AML-193 (cell line): ENCODE data around the gene S100A2.
"Not testable (repeated sequence)": the region's sequence is repeated elsewhere in the genome, so short reads cannot be mapped to it uniquely, and the experiment has no call there.

Source experiments
- DNase-seq, 2 experiments: peaks; one replicate each; lab custom pipeline; 2025; lab: John Stamatoyannopoulos, UW

S100A2 gene

DNA sequence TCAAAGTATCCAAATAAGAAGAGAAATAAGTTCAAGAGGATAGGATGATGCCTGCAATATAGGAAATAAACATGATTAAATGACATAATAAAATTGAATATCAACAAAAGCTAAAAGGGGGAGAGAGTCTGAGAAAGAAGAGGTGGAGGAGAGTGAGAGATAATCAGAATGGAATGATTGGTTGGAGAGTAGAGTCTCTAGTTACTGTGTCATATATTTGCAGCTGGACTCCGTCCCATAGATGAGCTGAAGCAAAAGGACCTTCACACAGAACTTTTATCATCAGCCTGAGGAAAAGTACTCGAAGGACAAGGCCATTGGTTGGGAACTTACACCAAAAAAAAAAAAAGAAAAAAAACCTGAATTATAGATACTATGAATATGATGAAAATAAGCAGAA is 22.8 kb upstream of the S100A2 start:
- DNase-seq: no peak

DNA sequence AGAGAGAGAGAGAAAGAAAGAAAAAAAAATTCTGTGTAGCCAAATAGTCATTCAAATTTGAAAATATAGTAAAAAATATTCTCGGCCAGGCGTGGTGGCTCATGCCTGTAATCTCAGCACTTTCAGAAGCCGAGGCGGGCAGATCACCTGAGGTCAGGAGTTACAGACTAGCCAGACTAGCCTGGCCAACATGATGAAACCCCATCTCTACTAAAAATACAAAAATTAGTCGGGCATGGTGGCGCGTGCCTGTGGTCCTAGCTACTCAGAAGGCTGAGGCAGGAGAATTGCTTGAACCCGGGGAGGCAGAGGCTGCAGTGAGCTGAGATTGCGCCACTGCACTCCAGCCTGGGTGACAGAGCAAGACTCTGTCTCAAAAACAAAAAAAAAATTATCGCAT is 22.4 kb upstream of the S100A2 start:
- not testable (repeated sequence) for DNase-seq

GRCh38 chr1:153587314-153587713 is 21.7 kb upstream of the S100A2 start:
- no peak for DNase-seq

DNA sequence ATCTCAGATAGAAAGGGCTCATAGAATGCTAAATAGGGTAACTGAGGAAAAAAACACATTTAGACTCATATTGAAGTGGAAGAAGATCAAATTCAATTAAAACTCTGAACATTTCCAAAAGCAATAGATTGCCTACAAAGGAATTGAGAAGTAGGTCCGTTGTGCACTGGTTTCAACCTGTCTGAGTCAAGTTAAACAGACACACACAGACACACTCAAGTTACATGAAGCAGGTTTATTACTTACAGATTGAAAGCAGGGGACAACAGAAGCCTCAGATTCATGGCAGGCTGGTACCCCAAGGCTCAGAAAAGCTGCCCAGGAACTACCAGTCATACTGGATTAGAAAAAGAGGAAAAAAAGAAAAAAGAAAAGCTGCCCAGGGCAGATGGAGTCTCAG is 20.7 kb upstream of the S100A2 start:
- DNase-seq: no peak

- no peak for DNase-seq
These were observed 19.4 kb upstream of the S100A2 start for GRCh38 chr1:153585006-153585405.

GRCh38 chr1:153583976-153584375 is 18.3 kb upstream of the S100A2 start:
- no peak for DNase-seq

DNA sequence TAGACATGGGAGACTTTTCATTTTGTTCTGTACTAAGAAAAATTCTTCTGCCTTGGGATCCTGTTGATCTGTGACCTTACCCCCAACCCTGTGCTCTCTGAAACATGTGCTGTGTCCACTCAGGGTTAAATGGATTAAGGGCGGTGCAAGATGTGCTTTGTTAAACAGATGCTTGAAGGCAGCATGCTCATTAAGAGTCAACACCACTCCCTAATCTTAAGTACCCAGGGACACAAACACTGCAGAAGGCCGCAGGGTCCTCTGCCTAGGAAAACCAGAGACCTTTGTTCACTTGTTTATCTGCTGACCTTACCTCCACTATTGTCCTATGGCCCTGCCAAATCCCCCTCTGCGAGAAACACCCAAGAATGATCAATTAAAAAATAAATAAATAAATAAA is 17.9 kb upstream of the S100A2 start:
- DNase-seq: not testable (repeated sequence)

GRCh38 chr1:153582836-153583235 is 17.2 kb upstream of the S100A2 start:
- DNase-seq: not testable (repeated sequence)

- DNase-seq: no peak
These were observed 13.3 kb upstream of the S100A2 start for GRCh38 chr1:153578936-153579335.

DNA sequence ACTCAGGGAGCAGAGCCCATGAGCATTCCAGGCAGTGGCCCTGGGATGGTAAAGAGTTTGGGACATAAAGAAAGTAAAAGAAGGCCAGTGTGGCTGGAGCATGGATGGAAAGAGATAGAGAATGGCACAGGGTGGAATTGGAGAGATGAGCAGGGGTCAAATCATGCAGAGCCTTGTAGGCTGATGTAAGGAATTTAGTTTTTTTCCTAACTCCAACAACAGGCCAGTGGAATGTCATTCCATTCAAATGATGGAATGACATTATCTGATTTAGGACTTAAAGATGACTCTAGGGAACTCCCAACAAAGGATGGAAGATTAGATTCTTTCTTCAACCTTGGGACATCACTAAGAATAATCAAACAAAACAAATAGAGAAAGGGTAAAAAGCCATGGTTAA is 12.8 kb upstream of the S100A2 start:
- no peak for DNase-seq

- no peak for DNase-seq
These were observed 12.0 kb upstream of the S100A2 start for GRCh38 chr1:153577624-153578051.

- DNase-seq: no peak
These were observed 11.5 kb upstream of the S100A2 start for GRCh38 chr1:153577138-153577537.

- not testable (repeated sequence) for DNase-seq
These were observed 9.9 kb upstream of the S100A2 start for GRCh38 chr1:153575497-153575896.

DNA sequence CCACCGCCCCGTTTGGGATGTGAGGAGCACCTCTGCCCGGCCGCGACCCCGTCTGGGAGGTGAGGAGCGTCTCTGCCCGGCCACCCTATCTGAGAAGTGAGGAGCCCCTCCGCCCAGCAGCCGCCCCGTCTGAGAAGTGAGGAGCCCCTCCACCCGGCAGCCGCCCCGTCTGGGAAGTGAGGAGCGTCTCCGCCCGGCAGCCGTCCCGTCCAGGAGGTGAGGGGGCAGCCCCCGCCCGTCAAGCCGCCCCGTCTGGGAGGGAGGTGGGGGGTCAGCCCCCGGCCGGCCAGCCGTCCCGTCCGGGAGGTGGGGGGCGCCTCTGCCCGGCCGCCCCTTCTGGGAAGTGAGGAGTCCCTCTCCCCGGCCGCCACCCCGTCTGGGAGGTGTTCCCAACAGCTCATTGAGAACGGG is 9.4 kb upstream of the S100A2 start:
- not testable (repeated sequence) for DNase-seq

GRCh38 chr1:153573351-153573750 is 7.7 kb upstream of the S100A2 start:
- DNase-seq: peak in 1 of 2 experiments; percentile 16

DNA sequence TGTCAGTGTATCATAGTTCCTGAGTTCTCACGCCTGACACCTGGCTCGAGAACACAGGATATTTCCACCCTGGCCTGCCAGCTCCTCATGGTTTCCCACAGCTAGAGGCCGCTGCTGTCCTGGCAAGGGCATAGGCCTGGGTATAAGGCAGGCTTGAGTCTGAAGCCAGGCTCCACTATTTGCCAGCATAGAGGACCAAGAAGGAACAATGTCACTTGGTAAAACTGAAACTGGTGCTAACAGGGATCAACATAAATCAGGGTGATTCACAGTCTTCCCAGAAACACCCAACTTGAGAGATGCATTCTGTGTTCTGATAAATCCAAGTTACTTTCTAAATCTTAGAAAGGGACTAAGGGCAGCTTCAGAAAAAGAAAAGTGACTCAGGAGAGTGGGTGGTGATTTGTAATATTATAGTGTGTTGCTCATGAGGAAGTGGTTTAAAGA is 6.9 kb upstream of the S100A2 start:
- DNase-seq: peak; percentile 60 to 66

- no peak for DNase-seq
These were observed 6.1 kb upstream of the S100A2 start for GRCh38 chr1:153571706-153572105.

- no peak for DNase-seq
These were observed 5.2 kb upstream of the S100A2 start for GRCh38 chr1:153570874-153571273.

DNA sequence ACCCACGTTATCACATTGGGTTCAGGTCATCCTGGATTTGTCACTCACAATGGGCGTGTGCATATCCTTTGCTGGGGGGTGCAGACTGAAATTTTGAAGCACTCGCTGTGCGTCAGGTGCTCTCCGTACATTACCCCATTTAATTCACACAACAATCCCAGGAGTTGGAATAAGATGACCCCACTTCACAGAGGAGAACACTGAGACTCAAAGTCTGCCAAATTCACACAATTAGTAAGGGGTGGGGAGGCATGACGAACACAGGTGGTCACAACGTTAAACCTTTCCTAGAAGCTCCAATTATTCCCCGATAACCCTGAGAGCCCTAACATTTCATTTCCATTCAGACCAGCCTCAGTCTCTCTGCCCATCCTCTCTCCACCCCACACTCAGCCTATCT is 3.8 kb upstream of the S100A2 start:
- DNase-seq: no peak

- peak; percentile 56 to 72 for DNase-seq
These were observed 2.9 kb upstream of the S100A2 start for GRCh38 chr1:153568367-153569099.

- no peak for DNase-seq
These were observed 2.1 kb upstream of the S100A2 start for GRCh38 chr1:153567621-153568366.

GRCh38 chr1:153566414-153567371 is 1.0 kb upstream of the S100A2 start:
- peak; percentile 75 to 80 for DNase-seq
